NCI-H748 (cell line): Measurements from ENCODE around the gene KIF11.

Source experiments
- DNase-seq: peaks from one replicate; lab custom pipeline; 2025; ENCODE audit not compliant: unreplicated experiment; lab: John Stamatoyannopoulos, UW

KIF11 gene

DNA sequence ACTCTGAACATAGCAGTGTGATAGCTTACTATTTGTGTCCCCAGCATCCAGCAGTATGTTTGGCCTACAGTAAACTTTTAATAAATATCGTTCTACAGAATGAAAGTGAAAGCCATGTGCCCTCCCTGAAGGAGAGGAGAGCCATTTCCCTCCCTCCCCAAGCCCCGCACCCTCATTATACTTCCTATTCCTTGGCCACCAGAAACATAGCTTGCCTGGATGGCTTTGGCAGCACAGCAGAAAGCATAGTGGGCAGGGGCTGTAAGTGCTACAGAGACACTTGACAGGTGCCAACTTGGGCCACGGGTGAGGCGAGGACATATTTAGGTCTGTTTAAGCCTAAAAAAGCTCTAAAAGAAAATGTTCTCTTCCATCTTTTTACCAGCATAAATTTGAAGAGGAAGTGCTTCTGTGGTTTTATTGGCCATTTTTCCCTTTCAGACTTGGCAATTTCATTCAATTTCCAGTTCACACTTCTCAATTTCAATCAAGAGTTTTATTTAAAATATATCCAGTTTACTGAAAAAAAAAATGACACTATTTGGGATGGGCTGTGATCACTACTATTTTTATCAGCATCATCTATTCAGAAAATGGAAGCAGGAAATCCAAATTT is 109.5 kb downstream of the KIF11 start:
- DNase-seq: no peak
